ENCODE data around the gene PGAM5. TPM values are rescaled to one million over a fixed set of nuclear protein-coding genes. Genes with fewer than 3 reads are reported as not detected.

PGAM5 gene
- total RNA-seq, 1 experiment from 2014 or later: 121 TPM

DNA sequence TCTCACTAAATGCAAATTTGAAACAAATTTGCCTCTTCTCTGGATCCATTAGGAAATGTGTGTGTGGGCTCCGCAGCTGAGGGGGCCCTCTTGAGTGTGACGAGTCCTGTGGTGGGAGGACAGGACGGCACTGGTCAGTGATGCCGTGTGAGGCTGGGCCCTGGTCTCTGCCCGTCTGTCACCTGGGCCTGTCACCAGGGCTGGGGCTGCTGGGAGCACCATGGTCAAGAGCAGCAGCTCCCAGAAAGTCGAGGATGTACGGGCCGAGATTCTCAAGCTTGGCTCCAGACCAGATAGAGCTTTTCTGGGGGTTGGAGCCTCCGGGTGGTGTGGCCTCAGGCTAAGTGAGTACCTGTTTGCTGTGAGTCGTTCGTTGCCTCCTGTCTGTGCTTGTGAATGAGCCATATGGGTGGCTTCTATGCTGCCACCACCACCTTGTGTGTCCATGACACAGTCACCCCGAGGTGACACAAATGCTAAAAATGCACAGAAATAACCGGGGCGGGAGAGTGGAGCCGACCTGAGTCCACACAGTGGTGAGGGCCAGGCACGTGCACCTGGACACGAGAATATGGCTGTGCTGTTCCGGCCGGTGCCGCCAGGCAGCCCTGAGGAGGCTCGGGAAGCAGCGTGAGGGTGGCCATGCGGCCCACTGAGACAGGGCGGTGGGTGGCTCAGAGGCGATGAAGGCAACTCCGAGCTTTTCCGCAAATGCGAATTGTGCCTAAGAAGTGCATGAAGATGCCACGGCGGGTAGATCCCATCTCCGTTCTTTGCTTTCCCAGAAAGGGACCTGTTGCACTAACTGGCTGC lies 8.7 kb downstream of the PGAM5 start:
- peaks cover 13% of the 10 kb centered on the region for H3K4me1 ChIP-seq (ENCODE audit: insufficient read depth, low read length, poor library complexity, severe bottlenecking)
- no peak for TF ChIP-seq EZH2 (IDR thresholded peaks at IDR 0.05; ENCODE audit: borderline replicate concordance, low read depth, low read length, poor library complexity, severe bottlenecking)
- TF ChIP-seq, protein P1, sequence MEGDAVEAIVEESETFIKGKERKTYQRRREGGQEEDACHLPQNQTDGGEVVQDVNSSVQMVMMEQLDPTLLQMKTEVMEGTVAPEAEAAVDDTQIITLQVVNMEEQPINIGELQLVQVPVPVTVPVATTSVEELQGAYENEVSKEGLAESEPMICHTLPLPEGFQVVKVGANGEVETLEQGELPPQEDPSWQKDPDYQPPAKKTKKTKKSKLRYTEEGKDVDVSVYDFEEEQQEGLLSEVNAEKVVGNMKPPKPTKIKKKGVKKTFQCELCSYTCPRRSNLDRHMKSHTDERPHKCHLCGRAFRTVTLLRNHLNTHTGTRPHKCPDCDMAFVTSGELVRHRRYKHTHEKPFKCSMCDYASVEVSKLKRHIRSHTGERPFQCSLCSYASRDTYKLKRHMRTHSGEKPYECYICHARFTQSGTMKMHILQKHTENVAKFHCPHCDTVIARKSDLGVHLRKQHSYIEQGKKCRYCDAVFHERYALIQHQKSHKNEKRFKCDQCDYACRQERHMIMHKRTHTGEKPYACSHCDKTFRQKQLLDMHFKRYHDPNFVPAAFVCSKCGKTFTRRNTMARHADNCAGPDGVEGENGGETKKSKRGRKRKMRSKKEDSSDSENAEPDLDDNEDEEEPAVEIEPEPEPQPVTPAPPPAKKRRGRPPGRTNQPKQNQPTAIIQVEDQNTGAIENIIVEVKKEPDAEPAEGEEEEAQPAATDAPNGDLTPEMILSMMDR (conservative IDR thresholded peaks at IDR 0.05; ENCODE audit: low read depth, low read length): no peak
- intact Hi-C loops (cut with micrococcal nuclease; ENCODE audit: unreplicated experiment): no loop called here
- no peak overlapping the region for H3K4me3 ChIP-seq (ENCODE audit: low read depth, low read length, poor library complexity, severe bottlenecking)
- no peak for DNase-seq (ENCODE audit: low spot score)
- CTCF ChIA-PET: no interaction called here
- no peaks in the 10 kb centered on the region for H3K27me3 ChIP-seq (replicated peaks; ENCODE audit: insufficient read depth, low read depth, low read length, poor library complexity)
- POLR2A ChIA-PET (ENCODE audit: low non-redundant PET): no interaction called here
- peaks cover 71% of the 10 kb centered on the region for H3K36me3 ChIP-seq (ENCODE audit: insufficient read depth, low read length, poor library complexity, severe bottlenecking)
- peak overlapping the region; percentile 50 for H3K27ac ChIP-seq (ENCODE audit: low read depth, low read length, poor library complexity, severe bottlenecking)
- BruUV-seq (replicated peaks): no TSS peak
- H3K9me3 ChIP-seq (ENCODE audit: low read depth, low read length, poor library complexity, severe bottlenecking): no peaks in the 10 kb centered on the region

DNA sequence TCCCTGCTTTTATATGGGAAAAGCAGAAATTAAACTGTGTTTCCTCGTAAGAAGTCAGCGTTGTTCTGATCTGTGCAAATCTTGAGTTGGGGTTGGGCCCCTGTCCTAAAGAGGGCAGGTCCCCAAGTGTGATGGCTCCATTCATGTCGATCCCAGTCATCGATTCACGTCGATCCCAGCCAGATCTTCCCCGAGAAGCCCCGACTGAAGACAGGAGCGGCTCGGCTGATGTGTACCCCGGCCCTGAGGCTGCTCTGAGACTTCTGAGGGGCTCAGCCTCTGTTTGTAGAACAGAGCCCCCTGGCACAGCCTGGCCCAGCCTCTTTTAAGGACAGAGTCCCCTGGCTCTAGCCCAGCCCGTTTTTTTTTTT lies 9.3 kb downstream of the PGAM5 start:
- TF ChIP-seq, protein P1 (conservative IDR thresholded peaks at IDR 0.05; ENCODE audit: low read depth, low read length): no peak
- no peak for TF ChIP-seq EZH2 (IDR thresholded peaks at IDR 0.05; ENCODE audit: borderline replicate concordance, low read depth, low read length, poor library complexity, severe bottlenecking)
- POLR2A ChIA-PET (ENCODE audit: low non-redundant PET): no interaction called here
- DNase-seq (ENCODE audit: low spot score): no peak
- Histone ChIP-seq H3K9me3 (ENCODE audit: low read depth, low read length, poor library complexity, severe bottlenecking) (no peaks in the 10 kb centered on the region), H3K36me3 (ENCODE audit: insufficient read depth, low read length, poor library complexity, severe bottlenecking) (peaks cover 71% of the 10 kb centered on the region), H3K27ac (ENCODE audit: low read depth, low read length, poor library complexity, severe bottlenecking) (peak overlapping the region; percentile 50), H3K27me3 (replicated peaks; ENCODE audit: insufficient read depth, low read depth, low read length, poor library complexity) (no peaks in the 10 kb centered on the region), H3K4me1 (ENCODE audit: insufficient read depth, low read length, poor library complexity, severe bottlenecking) (peaks cover 13% of the 10 kb centered on the region), H3K4me3 (ENCODE audit: low read depth, low read length, poor library complexity, severe bottlenecking) (no peak overlapping the region)
- intact Hi-C loops (cut with micrococcal nuclease; ENCODE audit: unreplicated experiment): no loop called here
- BruUV-seq (replicated peaks): no TSS peak
- CTCF ChIA-PET: interaction anchor here (0.7 kb wide), 1 partner anchor 49 kb away, joined by 3 read pairs; no protein-coding TSS in a partner anchor

DNA sequence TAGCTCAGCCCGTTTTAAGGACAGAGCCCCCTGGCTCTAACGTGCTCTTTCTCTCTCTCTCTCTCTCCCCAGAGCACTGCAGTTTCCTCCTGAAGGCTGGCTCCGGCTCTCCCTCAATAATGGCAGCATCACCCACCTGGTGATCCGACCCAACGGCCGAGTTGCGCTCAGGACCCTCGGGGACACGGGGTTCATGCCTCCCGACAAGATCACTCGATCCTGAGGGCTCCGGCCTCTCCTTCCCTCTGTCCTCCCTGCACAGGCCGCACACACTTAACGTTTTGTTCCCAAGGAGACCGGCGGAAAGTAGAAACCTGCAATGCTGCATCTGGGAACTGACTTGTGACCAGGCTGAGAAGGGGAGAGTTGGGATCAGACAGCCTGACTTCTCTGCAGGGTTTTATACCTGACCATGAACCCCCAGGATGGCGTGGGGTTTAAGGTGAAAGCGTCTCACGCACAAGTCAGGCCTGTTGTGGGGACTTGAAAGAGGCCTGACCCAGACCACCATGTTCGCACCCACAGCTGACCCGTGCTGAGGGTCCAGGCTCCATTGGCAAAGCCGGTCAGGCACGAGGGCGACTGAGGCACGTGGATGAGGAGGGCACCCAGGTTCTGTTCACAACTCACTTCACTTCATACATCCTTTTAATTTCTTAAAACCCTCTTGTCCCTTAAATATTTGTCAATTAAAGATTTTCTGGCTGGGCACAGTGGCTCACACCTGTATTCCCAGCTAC lies 10.1 kb downstream of the PGAM5 start:
- H3K36me3 ChIP-seq (ENCODE audit: insufficient read depth, low read length, poor library complexity, severe bottlenecking): peaks cover 76% of the 10 kb centered on the region
- H3K9me3 ChIP-seq (ENCODE audit: low read depth, low read length, poor library complexity, severe bottlenecking): no peaks in the 10 kb centered on the region
- CTCF ChIA-PET: interaction anchor here (0.7 kb wide), 1 partner anchor 48 kb away, joined by 3 read pairs; no protein-coding TSS in a partner anchor
- POLR2A ChIA-PET (ENCODE audit: low non-redundant PET): no interaction called here
- intact Hi-C loops (cut with micrococcal nuclease; ENCODE audit: unreplicated experiment): no loop called here
- no peak overlapping the region for H3K27ac ChIP-seq (ENCODE audit: low read depth, low read length, poor library complexity, severe bottlenecking)
- no peak overlapping the region for H3K4me3 ChIP-seq (ENCODE audit: low read depth, low read length, poor library complexity, severe bottlenecking)
- H3K27me3 ChIP-seq (replicated peaks; ENCODE audit: insufficient read depth, low read depth, low read length, poor library complexity): no peaks in the 10 kb centered on the region
- TF ChIP-seq, protein P1 (conservative IDR thresholded peaks at IDR 0.05; ENCODE audit: low read depth, low read length): no peak
- TF ChIP-seq EZH2 (IDR thresholded peaks at IDR 0.05; ENCODE audit: borderline replicate concordance, low read depth, low read length, poor library complexity, severe bottlenecking): no peak
- BruUV-seq (replicated peaks): TSS peak; percentile 39
- peaks cover 13% of the 10 kb centered on the region for H3K4me1 ChIP-seq (ENCODE audit: insufficient read depth, low read length, poor library complexity, severe bottlenecking)
- DNase-seq (ENCODE audit: low spot score): no peak

All from A673 (cell line).